Measurements from ENCODE around the gene SH3RF3. TPM values are rescaled to one million over a fixed set of nuclear protein-coding genes. Genes with fewer than 3 reads are reported as not detected.

SH3RF3 gene
- total RNA-seq, 2 donors from 2014 or later = 0.05 TPM; not detected in 1

DNA sequence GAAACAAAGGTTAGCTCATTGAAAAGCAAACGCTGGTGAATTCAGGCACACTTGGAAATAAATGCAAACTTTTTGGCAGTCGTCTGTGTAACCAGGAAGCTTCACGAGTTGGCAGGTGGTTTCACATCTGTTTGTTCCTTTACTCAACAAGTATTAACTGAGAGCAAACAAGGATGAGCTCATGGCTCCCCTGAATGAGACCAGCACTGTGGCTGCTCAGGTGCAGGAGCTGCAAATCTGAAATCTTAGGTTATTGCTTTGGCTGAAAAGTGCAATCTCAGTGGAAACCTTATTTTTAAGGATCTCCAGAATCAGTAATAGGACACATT is 46.3 kb downstream of the SH3RF3 start:
- ATAC-seq (no peak), DNase-seq (ENCODE audit: low spot score) (no peak)
- Mint-ChIP-seq H3K4me1 (ENCODE audit: low read depth in 2 of 2) (peaks cover 3 to 8% of the 10 kb centered on the region in 2 donors), H3K4me3 (no peak overlapping the region), H3K9me3 (no peaks in the 10 kb centered on the region), H3K27me3 (peaks cover 17 to 41% of the 10 kb centered on the region in 2 donors), H3K27ac (no peak overlapping the region), H3K36me3 (peaks cover 3% of the 10 kb centered on the region)

DNA sequence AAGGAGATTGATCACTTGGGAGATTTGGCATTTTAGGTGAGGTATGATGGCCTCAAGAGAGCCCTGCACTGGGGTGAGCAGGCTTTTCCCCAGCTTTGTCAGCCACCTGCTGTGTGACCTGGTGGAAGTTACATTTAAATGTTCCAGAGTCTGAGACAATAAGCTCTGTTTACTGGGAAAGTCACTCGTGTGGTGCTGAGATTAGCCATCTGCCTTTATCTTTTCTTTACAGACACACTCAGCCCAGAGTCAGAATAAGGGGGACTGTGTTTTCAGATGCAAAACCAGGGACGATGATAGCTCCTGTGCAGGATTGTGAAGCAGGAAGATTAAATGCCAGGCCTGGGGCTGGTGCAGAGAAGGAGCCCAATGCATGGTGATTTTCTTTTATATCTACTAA is 47.9 kb downstream of the SH3RF3 start:
- H3K9me3 Mint-ChIP-seq = no peaks in the 10 kb centered on the region
- no peak overlapping the region for H3K4me3 Mint-ChIP-seq
- DNase-seq (ENCODE audit: low spot score) = no peak
- peaks cover 24 to 44% of the 10 kb centered on the region in 2 donors for H3K27me3 Mint-ChIP-seq
- H3K4me1 Mint-ChIP-seq (ENCODE audit: low read depth in 2 of 2) = peaks cover 3 to 8% of the 10 kb centered on the region in 2 donors
- peaks cover 8% of the 10 kb centered on the region for H3K36me3 Mint-ChIP-seq
- no peak overlapping the region for H3K27ac Mint-ChIP-seq
- ATAC-seq = no peak

DNA sequence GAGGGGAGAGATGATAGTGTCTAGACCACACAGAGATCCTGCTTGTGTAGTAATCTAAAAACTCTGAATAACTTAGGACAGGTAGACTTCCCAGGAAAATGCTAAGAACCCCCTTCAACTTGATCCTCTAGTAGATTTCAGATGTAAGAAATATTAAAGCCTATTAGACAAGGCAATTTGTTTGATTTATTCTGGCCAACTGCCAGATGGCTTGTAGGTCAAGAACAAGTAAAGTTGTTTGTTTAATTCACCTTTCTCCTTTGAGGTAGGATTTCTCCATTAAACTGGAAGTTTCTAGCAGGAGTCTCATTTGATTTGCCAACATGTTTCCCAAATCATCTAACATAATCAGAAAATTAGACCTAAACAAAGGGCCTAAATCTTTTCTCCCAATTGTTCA is 48.6 kb downstream of the SH3RF3 start:
- ATAC-seq (no peak), DNase-seq (ENCODE audit: low spot score) (no peak)
- H3K4me1 Mint-ChIP-seq (ENCODE audit: low read depth in 2 of 2) = peaks cover 3 to 8% of the 10 kb centered on the region in 2 donors
- no peak overlapping the region for H3K4me3 Mint-ChIP-seq
- H3K27ac Mint-ChIP-seq = no peak overlapping the region
- H3K9me3 Mint-ChIP-seq = no peaks in the 10 kb centered on the region
- H3K27me3 Mint-ChIP-seq = peaks cover 21 to 39% of the 10 kb centered on the region in 2 donors
- peaks cover 8% of the 10 kb centered on the region for H3K36me3 Mint-ChIP-seq

DNA sequence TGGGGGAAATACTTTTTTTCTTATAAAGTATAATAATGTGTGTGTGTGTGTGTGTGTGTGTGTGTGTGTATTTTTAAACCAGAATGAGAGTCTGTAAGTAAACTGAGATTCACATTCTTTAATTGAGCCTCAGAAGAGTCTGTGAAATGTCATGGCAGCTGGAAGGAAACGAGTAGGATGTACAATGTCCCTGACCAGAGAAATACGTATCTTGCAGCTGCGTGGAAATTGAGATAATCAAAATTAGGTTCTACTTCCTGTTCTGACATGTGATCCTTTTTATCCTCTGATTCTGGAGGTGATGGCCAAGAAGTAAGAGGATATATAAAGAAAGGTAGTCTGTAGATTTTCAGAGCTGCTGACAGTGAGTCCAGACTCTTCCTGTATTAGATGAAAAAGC is 50.0 kb downstream of the SH3RF3 start:
- peaks cover 22 to 30% of the 10 kb centered on the region in 2 donors for H3K27me3 Mint-ChIP-seq
- peaks cover 0 to 7% of the 10 kb centered on the region in 2 donors for H3K4me1 Mint-ChIP-seq (ENCODE audit: low read depth in 2 of 2)
- no peak overlapping the region for H3K4me3 Mint-ChIP-seq

DNA sequence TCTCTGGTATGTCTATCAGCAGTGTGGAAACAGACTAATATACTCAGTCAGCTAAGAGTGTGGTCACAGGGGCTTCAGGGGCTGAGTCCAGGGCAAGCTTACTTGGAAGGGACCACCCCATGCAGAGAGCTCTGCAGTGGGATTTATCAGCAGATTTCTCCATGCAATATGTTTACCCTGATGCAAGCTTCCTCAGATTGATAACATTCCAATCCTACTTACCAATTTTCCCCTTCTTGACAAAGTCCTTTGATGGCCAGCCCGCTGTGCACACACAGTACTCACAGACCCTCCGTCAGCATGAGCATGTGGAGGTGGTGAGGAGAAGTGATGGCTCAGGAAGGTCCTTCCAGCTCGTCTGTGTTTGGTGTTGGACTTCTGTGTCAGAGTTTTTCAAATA is 51.8 kb downstream of the SH3RF3 start:
- Mint-ChIP-seq H3K27me3 (peaks cover 21 to 25% of the 10 kb centered on the region in 2 donors), H3K4me3 (no peak overlapping the region), H3K9me3 (no peaks in the 10 kb centered on the region), H3K27ac (no peak overlapping the region), H3K36me3 (peaks cover 8% of the 10 kb centered on the region), H3K4me1 (ENCODE audit: low read depth in 2 of 2) (no peaks in the 10 kb centered on the region)
- DNase-seq (ENCODE audit: low spot score) (no peak), ATAC-seq (no peak)

More for the DNA sequence above, 50.0 kb downstream of the SH3RF3 start:
- Mint-ChIP-seq H3K27ac (no peak overlapping the region), H3K36me3 (peaks cover 8% of the 10 kb centered on the region), H3K9me3 (no peaks in the 10 kb centered on the region)
- no peak for ATAC-seq
- no peak for DNase-seq (ENCODE audit: low spot score)

DNA sequence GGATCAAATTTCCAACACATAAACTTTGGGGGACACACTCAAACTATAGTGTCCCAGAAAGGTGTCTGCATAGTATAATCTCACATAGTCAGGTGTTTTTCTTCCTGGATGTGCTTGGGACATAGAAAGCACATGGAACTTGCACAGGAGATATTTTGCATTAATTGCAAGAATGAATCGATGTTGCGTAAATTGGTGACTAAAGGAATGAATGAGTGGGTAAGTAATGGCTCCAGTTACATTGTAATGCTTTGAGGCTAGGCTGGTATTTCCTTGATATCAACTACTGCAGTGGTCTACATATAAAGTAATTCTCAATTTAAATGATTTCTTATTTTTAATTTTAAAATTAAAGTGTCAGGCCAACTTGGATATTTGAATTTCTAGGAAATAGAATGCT is 53.4 kb downstream of the SH3RF3 start:
- H3K27me3 Mint-ChIP-seq = peaks cover 13 to 25% of the 10 kb centered on the region in 2 donors
- DNase-seq (ENCODE audit: low spot score) (no peak), ATAC-seq (no peak)
- H3K9me3 Mint-ChIP-seq = no peaks in the 10 kb centered on the region
- H3K4me3 Mint-ChIP-seq = no peak overlapping the region
- no peaks in the 10 kb centered on the region for H3K4me1 Mint-ChIP-seq (ENCODE audit: low read depth in 2 of 2)
- peaks cover 8% of the 10 kb centered on the region for H3K36me3 Mint-ChIP-seq
- no peak overlapping the region for H3K27ac Mint-ChIP-seq

DNA sequence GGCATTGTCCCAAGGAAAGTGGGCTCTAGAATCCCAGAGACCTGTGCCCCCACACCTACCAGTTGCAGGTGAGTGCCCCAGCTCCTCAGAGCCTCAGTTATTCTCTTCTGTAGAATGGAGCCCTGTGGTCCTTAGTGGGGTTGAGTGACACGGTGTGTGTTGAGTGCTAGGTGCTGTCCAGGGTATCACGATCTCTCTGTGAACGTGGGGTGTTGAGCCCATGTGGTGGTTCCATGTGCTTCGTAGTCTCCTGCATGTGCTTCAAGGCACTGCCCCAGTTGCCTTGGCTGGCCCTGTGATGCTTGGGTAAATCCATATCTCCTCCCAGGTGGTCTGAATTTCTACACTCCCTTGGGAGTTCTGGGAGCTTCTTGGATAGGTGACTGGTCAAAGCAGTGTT is 54.9 kb downstream of the SH3RF3 start:
- peaks cover 8% of the 10 kb centered on the region for H3K36me3 Mint-ChIP-seq
- DNase-seq (ENCODE audit: low spot score) = no peak
- no peak overlapping the region for H3K4me3 Mint-ChIP-seq
- H3K27me3 Mint-ChIP-seq = peaks cover 13 to 20% of the 10 kb centered on the region in 2 donors
- no peaks in the 10 kb centered on the region for H3K9me3 Mint-ChIP-seq
- H3K27ac Mint-ChIP-seq = no peak overlapping the region
- H3K4me1 Mint-ChIP-seq (ENCODE audit: low read depth in 2 of 2) = no peaks in the 10 kb centered on the region
- ATAC-seq = no peak

DNA sequence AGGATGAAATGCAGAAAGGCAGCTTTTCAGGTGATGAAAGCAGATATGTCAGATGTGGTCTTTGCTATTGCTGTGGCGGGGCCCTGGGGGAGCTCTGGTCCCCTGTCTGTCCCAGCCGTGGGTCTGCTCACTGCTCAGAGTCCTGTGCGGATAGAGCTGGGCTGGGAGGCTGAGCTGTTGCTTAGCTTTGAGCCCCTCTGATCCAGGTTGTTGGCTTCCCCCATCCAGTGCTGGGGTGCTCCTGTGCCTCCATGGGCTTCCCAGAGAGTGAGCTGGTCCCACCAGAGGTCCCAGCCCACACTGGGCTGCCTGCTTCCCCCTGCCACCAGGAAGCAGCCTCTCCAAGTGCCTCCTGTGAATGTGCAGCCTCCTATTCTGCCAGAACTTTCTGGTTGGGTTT is 55.4 kb downstream of the SH3RF3 start:
- H3K27ac Mint-ChIP-seq = no peak overlapping the region

DNA sequence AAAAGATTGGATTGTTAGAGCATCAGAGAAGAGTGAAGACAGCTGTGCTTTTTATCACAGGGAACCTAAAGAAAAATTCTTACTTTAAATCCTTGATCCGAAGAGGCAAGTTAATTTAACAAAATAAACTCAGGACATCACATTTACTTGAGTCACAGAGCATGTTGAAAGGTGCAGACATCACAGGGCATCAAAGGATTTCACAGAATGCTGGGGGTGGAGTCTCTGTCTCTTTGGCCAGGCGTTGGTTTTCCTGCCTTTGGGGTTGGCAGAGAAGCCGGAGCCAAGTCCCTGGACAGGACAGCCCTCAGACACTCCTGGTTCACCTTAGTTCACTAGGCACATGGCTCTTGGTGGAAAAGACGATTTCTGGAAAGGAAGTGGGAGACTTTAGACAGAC is 56.3 kb downstream of the SH3RF3 start:
- Mint-ChIP-seq H3K4me3 (no peak overlapping the region), H3K27me3 (peaks cover 6 to 10% of the 10 kb centered on the region in 2 donors), H3K4me1 (ENCODE audit: low read depth in 2 of 2) (no peaks in the 10 kb centered on the region), H3K36me3 (peaks cover 5% of the 10 kb centered on the region), H3K9me3 (no peaks in the 10 kb centered on the region), H3K27ac (no peak overlapping the region)
- ATAC-seq (no peak), DNase-seq (ENCODE audit: low spot score) (no peak)

More for the DNA sequence above, 55.4 kb downstream of the SH3RF3 start:
- Mint-ChIP-seq H3K27me3 (peaks cover 13 to 15% of the 10 kb centered on the region in 2 donors), H3K9me3 (no peaks in the 10 kb centered on the region), H3K4me1 (ENCODE audit: low read depth in 2 of 2) (no peaks in the 10 kb centered on the region), H3K4me3 (no peak overlapping the region), H3K36me3 (peaks cover 8% of the 10 kb centered on the region)
- ATAC-seq (no peak), DNase-seq (ENCODE audit: low spot score) (no peak)

DNA sequence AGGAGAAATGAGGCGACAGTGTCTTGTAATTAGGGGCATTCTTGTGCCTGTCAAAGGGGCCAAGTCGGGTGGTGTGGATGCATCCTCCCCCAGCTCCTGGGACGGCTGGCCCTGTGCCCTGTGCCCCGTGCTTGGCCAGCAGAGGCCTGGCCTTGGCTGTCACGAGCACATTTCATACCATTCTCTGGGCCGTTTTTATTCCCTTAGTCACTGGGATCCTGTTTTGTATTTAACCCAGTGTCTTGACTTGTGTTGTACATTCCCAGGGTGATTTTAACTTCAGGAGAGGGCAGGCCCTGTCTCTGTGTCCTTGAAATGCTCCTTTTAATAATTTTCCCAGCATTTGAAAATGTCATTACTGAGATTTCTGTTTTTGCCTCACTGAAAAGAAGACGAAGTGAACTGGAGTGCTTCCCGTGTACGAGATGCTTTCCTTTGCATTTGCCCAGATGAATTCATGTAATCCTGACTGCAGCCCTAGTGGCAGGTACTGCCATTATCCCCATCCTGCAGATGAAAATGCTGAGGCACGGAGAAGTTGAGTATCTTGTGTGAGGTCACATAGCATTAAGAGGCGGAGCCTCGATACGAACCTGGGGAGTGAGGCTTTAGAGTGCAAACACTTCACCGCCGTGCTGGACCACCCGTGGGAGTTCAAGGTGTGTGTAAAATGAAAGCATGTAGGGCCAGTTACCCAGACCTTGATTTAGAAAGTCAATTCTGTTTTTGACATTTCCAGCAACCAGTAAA is 57.0 kb downstream of the SH3RF3 start:
- ATAC-seq = no peak
- Mint-ChIP-seq H3K27me3 (peaks cover 5 to 8% of the 10 kb centered on the region in 2 donors), H3K27ac (no peak overlapping the region)

DNA sequence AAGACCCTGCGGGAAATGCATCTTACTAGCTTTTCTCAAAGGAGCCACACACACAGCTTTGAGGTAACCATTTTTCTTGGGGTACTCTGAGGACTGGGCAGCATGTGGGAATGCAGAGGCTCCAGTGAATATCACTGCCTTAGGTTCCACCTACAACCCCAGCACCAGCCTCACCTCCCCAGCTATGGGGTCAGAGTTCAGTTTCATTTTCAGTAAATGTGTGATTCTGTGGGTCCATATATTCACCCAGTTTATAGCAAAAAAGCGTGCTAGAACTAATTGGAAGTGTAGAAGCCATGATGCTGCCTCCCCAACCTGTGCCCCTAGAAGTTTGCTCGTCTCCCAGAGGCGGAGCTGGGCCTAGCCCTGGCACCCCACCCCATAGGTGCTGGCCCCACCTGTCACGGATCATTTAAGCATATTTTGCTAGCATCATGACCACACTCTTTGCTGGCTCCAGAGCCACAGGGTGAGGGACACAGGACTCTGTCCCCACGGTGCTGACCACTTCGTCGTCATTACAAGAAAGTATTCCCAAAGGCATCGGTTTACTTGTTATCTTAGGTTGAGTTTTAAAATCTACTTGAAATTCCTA is 57.7 kb downstream of the SH3RF3 start:
- no peak for DNase-seq (ENCODE audit: low spot score)
- Mint-ChIP-seq H3K4me3 (no peak overlapping the region), H3K4me1 (ENCODE audit: low read depth in 2 of 2) (peaks cover 0 to 3% of the 10 kb centered on the region in 2 donors), H3K27ac (no peak overlapping the region), H3K36me3 (no peaks in the 10 kb centered on the region), H3K9me3 (no peaks in the 10 kb centered on the region), H3K27me3 (peaks cover 8% of the 10 kb centered on the region in 2 donors)
- peak in 1 of 2 donors; percentile 18 for ATAC-seq

More for the DNA sequence above, 57.0 kb downstream of the SH3RF3 start:
- Mint-ChIP-seq H3K4me3 (no peak overlapping the region), H3K9me3 (no peaks in the 10 kb centered on the region), H3K36me3 (no peaks in the 10 kb centered on the region), H3K4me1 (ENCODE audit: low read depth in 2 of 2) (peaks cover 0 to 3% of the 10 kb centered on the region in 2 donors)
- DNase-seq (ENCODE audit: low spot score) = no peak

DNA sequence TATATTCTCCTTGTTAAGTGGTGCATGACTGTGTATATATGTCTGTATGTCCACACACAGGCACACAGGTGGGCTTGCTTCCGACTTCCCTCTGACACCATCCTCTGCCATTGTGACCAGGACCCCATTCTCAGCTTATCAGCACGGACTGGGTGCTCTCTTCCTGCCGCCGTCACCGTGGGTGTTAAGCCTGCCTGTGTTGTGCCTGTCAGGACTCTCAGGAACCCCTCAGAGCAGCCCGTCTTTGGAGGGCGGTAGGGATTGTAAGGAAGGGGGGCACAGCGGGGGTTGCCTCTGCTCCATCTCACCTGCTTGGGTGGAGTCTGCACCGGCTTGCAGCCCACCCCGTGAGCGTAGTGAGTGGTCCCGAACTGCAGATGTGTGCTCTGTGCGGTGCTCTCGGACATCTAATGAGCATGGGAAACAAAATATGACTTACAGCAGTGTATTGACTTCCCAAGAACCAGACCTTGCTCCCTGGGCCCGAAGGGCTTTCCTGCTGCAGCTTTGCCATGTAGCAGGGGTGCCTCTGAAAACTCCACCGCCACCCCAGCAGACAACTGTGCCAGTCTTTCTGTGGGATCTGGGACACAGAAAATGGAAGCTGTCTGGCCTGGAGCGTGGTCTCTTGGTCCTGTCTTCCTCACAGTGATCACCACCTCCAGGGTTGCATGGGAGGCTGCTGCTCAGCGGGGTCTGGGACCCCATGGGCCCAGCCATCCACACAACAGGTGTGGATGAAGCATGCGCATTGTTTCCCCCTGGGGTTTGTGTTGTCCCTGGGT is 58.9 kb downstream of the SH3RF3 start:
- DNase-seq (ENCODE audit: low spot score) (no peak), ATAC-seq (no peak)
- peaks cover 0 to 3% of the 10 kb centered on the region in 2 donors for H3K4me1 Mint-ChIP-seq (ENCODE audit: low read depth in 2 of 2)
- no peak overlapping the region for H3K4me3 Mint-ChIP-seq
- H3K9me3 Mint-ChIP-seq = no peaks in the 10 kb centered on the region
- peaks cover 7 to 16% of the 10 kb centered on the region in 2 donors for H3K27me3 Mint-ChIP-seq
- no peak overlapping the region for H3K27ac Mint-ChIP-seq
- H3K36me3 Mint-ChIP-seq = no peaks in the 10 kb centered on the region

DNA sequence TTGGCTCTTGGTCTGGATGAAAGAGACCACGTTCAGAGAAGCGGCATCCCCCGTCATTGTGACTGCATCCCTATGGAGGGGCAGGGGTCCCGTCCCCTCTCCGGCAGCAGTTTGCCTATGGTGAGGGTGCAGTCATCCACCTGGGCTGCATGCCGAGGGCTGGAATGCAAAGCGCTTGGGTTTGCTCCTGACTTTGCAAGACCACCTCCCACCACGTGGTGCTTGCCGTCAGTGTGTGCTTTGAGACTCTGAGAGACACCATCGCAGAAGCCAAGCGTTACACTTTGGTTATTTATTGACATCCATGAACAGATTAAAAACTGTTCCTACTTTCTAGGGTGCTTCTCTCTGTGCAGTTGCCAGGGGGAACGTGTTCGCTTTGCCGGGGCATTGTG is 59.5 kb downstream of the SH3RF3 start:
- H3K27ac Mint-ChIP-seq = no peak overlapping the region
- peaks cover 7 to 16% of the 10 kb centered on the region in 2 donors for H3K27me3 Mint-ChIP-seq
- no peaks in the 10 kb centered on the region for H3K9me3 Mint-ChIP-seq
- H3K36me3 Mint-ChIP-seq = no peaks in the 10 kb centered on the region
- DNase-seq (ENCODE audit: low spot score) = no peak
- H3K4me1 Mint-ChIP-seq (ENCODE audit: low read depth in 2 of 2) = peaks cover 0 to 3% of the 10 kb centered on the region in 2 donors
- no peak overlapping the region for H3K4me3 Mint-ChIP-seq
- ATAC-seq = no peak

DNA sequence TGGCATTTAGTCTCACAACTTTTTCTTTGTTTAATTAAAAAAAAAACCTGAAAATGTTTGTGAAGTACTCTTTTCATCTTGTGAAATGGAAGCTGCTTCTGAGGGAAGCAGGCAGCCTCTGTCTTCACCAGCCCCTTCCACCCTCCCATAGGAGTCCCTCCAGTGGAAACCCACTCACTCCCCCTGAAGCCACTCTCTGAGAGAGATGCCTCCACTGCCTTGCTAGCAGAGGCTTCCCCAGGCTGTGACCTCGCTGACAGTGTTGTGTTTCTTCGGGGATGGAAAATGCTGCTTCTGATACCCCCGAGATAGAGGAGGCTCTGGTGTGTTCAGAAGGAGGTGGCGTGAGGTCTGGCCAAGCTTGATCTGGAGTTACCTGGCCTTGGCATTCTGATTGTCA is 59.9 kb downstream of the SH3RF3 start:
- Mint-ChIP-seq H3K4me3 (no peak overlapping the region), H3K4me1 (ENCODE audit: low read depth in 2 of 2) (peaks cover 0 to 3% of the 10 kb centered on the region in 2 donors), H3K27me3 (peaks cover 7 to 16% of the 10 kb centered on the region in 2 donors), H3K9me3 (no peaks in the 10 kb centered on the region), H3K36me3 (no peaks in the 10 kb centered on the region), H3K27ac (no peak overlapping the region)
- DNase-seq (ENCODE audit: low spot score) (no peak), ATAC-seq (no peak)

Measured in natural killer cell treated with Interleukin-12 subunit alpha and Interleukin-12 subunit beta and Interleukin-15 and Interleukin-18, amount 100 ng/mL, for 72 hours (primary cell).